ENCODE data around the gene HARBI1.

- no peak for TF ChIP-seq EZH2 (IDR thresholded peaks at IDR 0.05; ENCODE audit: borderline replicate concordance, insufficient read depth, low read length, poor library complexity, severe bottlenecking)
- TF ChIP-seq MXI1 (conservative IDR thresholded peaks at IDR 0.05; ENCODE audit: poor library complexity, severe bottlenecking) = no peak
- TF ChIP-seq CTCF (IDR thresholded peaks at IDR 0.05; ENCODE audit: poor library complexity, severe bottlenecking) = no peak
- no peak for TF ChIP-seq POLR2AphosphoS5 (IDR thresholded peaks at IDR 0.05)
- TF ChIP-seq SMC3 (conservative IDR thresholded peaks at IDR 0.05; ENCODE audit: poor library complexity) = no peak
- no peak for TF ChIP-seq TAF1 (IDR thresholded peaks at IDR 0.05; ENCODE audit: low read depth)
- TF ChIP-seq EP300 (conservative IDR thresholded peaks at IDR 0.05; ENCODE audit: poor library complexity, severe bottlenecking) = no peak
- no peak for TF ChIP-seq REST (IDR thresholded peaks at IDR 0.05; ENCODE audit: borderline replicate concordance)
- TF ChIP-seq RAD21 (conservative IDR thresholded peaks at IDR 0.05) = no peak
Measured at GRCh38 chr11:46643986-46644385, 27.0 kb upstream of the HARBI1 start.
